T-helper 1 cell (primary cell): Measurements from ENCODE around the gene FADS1.
A peak's percentile ranks its signal among the peaks of the same experiment; 100 is the strongest.

Experiments used
- DNase-seq, 5 donors: peaks; one replicate each; pipeline ENCODE4 v3.0.0-alpha.2; 2012 to 2020

FADS1 gene

DNA sequence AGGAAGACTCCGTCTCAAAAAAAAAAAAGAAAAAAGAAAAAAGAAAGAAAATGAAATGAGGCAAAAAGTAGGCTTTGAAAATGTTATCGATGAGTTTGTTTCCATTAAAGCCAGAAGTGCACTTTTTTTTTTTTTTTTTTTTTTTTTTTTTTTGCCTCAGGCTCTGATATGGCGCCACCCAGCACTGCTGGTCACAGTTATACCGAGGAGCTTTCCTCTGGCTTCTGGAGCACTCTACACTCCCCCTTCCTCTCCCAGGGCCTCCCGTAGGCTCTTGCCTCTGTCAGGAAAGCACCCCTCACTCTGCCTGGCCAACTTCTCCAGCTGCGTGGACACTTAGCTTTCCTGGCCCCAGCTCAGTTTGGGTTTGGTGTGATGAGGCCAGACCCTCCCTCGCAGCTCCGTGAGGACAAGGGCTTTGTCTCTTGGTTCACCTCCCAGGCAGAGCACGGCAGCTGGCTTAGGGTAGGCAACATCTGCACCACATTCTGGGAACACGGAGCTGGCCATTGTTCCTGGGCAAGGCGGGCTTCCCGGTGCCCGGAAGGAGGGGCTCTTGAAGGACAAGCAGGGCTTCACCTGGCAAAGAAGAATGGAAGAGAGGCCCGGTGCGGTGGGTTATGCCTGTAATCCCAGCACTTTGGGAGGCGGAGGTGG lies 28.2 kb upstream of the FADS1 start:
- no peak for DNase-seq

DNA sequence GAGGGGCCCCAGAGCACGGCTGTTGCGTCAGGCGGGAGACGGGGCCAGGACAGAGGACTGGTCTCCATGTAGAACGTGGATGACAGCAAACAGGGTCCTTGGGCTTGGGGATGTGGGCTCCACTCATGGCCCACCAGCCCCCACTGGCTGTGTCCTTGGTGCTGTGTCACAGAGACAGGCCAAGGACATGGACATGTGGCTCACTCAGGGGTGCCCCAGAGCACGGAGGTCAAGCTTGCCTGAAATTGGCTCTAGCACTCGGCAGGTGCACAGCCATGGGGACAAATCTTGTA lies 25.7 kb upstream of the FADS1 start:
- no peak for DNase-seq

DNA sequence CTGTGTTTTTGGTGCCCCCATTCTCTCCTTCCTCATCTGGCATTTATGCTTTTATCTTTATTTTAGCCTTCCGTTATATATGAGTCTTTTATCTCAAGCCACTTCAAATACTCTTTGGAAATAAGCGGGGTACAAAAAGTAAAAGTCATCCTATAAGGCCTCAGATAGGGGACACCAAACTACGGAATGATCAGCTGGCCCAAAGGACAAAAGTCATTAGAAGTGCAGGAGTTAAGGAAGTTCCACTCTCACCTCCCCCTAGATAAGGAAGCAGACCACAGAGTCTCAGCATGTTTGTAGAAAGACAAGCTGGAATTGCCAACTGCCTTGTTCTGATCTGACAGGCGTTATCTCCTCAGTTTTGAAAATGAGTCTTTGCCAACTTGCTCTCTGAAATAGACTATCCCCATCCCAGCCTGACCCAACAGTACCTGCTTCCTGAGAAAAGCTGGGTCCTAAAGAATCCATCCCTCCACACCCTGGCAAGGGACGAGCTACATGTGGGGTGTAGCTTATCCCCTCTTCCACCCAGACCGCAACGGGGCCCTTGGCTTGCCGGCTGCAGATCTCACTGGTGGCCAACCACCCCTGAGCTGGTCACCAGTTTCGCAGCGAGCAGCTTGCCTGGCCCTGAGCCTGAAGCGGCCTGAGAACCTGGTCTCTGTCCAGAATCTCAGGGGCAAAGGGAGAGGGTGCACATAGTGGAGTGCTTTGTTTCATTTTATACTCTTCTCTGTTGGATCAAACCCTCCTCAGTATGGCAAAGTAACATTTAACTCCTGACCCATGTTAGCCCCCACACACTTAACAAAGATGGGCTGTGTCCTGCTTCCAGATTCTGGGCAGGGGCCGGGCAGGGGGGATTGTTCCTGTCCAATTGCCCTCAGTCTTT lies 25.1 kb upstream of the FADS1 start:
- no peak for DNase-seq

DNA sequence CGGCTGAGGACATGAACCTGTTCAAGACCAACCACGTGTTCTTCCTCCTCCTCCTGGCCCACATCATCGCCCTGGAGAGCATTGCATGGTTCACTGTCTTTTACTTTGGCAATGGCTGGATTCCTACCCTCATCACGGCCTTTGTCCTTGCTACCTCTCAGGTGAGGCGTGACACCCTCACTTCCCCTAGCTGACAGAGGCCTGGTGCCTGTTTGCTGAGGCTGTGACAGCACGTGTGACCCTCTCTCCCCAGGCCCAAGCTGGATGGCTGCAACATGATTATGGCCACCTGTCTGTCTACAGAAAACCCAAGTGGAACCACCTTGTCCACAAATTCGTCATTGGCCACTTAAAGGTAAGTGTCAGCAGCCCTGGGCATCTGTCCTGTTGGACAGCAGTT lies 23.6 kb upstream of the FADS1 start:
- DNase-seq, result no peak

DNA sequence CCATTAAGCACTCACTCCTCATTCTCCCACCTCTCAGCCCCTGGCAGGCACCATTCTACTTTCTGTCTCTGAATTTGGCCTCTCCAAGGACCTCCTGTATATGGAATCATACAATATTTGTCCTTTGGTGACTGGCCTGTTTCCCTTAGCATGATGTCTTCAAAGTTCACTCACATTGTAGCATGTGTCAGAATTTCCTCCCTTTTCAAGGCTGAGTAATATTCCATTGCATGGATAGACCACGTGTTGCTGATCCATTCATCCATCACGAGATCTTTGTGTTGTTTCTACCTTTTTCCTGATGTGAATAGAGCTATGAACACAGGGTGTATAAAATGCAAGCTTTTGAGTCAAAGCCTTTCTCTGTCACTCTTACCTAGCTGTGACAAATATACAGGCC lies 22.9 kb upstream of the FADS1 start:
- DNase-seq, result no peak

DNA sequence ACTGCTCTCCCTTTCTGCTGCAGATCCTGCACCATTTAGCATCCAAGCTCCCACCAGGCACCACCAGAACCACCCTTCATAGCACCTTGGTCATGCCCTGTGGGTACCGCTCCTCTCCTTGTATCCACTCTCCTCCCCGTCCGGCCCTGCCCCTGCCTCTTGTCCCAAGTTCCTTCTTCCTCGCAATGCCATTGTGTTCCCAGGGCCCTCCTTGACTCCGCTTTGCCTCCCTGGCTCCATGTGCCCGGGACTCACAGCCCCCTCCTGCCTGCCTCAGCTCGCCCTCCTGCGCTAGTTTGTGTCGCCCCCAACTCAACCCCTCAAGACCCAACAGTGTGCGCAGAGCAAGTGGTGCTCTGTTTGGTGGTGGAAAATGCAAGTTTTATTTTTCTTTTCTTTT lies 22.1 kb upstream of the FADS1 start:
- no peak for DNase-seq

DNA sequence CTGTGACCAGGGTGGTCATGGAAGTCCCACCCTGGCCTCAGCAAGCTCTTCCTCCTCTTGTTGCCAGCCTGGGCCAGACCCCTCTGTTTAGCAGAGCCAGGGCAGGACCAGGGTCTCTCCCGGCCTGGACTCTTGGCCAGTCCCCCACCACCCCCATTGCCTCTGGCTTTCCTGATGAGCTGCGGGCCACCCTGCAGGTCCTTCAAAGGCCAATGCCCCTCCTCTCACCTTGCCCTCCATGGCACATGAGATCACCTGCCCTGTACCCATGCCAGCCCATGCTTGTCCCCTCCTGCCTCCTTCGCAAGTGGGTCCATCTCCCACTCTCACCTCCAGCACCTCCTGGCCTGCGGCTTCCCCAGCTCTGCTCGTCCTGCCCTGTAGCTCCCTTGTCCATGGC lies 21.7 kb upstream of the FADS1 start:
- no peak for DNase-seq

DNA sequence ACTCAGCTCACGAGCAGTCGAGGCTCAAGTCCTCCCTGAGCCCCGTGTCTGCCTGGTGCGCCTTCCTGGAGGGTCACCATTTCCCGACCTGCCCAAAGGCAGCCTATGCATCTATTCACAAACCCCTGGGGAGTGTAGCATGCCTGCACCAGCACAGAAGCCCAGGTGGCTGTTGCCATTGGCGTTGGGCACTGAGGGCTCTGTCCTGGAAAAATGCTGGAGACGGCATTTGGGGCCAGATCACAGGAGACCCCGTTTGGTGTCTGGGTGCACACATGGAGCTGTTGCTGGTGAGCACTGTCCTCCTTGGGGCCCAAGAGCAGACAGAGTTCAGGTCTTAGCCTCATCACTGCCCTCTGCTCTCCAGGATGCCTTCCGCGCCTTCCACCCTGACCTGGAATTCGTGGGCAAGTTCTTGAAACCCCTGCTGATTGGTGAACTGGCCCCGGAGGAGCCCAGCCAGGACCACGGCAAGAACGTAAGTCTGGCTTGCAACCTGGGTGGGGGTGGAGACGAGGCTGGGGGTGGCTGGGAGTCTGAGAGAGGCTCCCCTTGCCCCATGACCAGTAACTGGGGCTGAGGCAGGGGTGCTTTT lies 20.7 kb upstream of the FADS1 start:
- no peak for DNase-seq

DNA sequence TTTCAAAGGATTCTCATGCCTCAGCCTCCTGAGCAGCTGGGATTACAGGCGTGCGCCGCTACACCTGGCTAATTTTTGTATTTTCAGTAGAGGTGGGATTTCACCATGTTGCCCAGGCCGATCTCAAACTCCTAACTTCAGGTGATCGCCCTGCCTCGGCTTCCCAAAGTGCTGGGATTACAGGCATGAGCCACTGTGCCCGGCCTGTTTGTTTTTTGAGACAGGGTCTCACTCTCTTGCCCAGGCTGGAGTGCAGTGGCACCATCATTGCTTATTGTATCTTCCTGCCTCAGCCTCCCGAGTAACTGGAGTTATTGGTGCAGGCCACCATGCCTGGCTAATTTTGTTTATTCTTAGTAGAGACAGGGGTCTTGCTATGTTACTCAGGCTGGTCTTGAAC lies 19.4 kb upstream of the FADS1 start:
- no peak for DNase-seq

DNA sequence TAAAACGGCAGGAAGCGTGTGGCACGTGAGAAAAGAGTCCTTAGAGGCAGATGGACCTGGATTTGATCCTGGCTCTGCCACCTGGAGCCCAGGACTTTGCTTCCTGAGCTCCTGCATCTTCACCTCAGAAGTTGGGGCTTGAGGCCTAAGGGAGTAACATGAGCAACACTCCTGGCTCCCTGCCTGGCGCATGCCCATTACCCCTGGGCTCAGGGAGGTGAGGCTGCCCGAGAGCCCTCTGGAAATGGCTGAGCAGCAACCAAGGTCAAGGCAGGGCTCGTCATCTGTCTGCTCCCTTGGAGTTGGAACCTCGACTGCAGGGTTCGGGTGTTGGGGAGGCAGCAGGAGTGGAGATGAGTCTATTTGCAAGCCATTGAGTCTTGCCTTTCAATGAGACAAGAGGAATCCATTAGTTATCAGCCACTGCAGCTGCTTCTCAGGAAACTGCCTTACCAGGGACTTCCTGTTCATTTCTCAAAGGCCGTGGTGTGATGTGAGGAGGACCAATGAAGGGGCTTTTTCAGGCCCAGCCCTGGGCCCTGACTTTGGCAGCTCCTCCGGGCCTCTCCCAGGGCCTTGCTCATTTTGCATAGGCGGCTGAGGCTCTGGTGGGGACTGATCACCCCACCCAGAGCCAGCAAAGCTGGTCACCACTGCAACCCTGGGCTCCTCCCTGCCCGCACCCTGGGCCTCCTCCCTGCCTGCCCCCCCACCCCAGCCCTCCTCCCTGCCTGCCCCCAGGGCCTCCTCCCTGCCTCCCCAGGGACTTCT lies 17.7 kb upstream of the FADS1 start:
- peak in 1 of 5 donors; percentile 91 for DNase-seq

DNA sequence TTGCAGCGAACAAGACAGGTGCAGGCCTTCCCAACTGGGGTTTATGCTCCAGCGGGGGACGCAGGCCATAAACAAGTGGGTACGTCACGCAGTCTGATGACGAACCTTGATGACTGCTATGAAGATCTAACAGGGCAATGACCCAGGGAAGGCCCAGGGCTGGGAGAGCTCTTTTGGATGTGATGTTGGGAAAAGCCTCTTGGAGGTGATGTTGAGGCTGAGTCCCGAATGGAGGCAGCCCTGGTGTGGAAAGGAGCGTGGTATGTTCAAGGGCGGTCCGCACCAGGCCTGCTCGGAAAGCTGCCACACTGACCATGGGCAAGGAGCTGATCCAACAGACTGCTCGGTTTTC lies 17.1 kb upstream of the FADS1 start:
- no peak for DNase-seq

DNA sequence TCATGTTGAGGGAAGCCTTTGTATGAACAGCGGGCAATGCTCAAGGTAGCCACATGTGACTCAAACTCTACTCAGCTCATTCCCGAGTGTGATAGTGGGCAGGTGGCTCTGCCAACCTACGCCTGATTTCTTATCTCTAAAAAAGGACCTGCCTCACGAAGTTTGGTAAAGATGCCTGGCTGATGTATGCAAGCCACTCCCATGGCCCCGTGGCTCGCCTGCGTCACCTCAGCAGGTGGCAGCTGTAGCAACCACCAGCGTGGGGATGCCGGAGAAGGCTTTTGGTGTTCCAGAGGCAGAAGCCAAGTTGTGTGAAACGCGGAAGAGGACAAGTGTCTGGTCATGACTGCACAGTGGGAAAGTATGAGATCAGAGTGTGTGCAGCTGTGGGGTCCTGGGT lies 16.7 kb upstream of the FADS1 start:
- DNase-seq, result peak in 1 of 5 donors; percentile 26

DNA sequence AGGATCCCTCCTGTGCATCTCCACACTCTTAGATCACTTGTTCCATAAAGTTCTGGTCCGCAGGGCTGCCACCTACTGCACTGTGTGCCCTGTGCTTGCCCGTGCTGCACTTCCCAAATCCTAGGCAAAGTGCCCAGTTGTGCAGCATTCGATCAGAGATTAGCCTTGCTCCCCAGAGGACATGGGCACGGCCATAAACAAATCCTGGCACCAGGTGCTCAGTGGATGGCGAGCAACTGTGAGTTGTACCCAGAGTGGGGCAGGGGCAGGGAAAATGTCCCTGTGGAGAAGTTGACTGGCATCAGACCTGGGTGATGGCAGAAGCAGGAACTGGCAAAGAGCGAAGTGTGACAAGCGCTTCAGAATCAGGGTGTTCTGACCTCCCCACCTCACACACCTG lies 16.0 kb upstream of the FADS1 start:
- DNase-seq, result no peak

DNA sequence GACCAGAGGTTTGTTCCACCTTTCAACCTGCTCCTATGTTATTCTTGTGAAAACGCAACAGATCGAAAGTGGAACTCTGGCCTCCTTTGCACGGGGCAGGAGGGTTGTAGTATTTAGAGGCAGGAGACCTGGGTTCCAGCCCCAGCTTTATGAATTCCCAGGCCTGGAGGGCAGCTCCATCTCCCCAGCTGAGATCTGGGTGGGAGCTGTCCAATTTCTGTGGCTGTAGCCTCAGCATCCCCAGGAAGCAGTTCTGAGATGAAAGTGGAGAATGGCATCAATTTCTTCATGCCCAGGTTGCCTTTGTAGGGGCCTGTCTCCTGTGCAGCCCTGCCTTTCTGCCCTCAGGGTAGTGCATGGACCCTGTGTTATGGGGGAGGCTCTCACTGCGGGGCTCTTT lies 15.4 kb upstream of the FADS1 start:
- no peak for DNase-seq

DNA sequence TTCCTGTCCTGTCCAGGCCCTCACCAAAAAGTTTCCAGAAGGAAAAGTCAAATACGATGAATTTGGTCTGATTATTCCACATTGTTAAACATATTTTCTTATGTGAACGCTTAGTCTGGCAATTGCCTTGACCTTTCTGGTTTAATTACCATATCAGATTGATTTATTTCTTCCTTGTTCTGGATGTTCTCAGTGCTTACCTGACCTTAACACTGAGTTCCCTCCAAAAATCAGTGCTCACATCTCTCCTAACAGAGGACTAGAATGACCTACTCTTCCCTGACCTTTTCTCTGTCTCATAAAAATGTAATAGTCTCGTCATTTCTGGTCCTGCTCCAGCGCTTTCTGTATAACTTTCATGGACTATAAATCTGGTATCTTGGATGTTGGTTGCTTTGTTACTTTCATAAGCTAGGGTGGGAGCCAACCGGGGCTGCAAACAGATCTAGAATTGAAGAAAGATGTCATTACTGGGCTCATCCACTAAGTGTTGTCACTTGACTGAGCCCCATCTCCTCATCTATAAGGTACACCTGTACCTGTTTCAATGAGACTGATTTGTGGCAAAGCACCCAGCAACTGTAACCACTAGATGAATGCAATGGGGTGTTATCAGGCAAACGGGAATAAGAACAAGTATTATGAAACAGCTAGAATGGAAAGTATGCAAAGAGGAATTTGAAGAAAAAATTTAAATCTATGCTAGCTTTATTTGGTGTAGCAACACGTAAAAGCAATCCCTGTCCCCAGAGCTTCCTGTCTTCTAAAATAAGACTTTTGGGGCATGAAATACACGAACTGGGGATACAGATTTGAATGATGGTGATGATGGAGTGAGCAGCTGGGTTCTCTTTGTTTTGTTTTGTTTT lies 13.7 kb upstream of the FADS1 start:
- DNase-seq, result no peak

DNA sequence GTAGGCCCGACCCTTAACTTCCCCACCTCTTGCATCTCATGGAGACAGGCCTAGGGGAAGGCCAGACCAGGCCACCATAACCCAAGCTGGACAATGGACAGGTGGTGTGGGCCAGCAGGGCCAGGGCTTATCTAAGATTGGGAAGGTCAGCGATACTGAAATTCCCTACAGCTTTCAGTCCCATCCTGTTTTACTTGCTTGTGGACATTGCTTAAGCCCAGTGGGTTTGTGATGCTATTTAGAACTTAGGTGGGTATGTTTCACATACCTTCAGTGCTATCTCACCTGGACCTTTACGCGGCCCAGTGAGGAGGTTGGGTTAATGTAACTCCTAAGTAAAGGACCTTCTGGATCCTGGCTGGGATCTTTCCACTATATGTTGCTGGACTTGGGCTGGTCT lies 13.0 kb upstream of the FADS1 start:
- no peak for DNase-seq

DNA sequence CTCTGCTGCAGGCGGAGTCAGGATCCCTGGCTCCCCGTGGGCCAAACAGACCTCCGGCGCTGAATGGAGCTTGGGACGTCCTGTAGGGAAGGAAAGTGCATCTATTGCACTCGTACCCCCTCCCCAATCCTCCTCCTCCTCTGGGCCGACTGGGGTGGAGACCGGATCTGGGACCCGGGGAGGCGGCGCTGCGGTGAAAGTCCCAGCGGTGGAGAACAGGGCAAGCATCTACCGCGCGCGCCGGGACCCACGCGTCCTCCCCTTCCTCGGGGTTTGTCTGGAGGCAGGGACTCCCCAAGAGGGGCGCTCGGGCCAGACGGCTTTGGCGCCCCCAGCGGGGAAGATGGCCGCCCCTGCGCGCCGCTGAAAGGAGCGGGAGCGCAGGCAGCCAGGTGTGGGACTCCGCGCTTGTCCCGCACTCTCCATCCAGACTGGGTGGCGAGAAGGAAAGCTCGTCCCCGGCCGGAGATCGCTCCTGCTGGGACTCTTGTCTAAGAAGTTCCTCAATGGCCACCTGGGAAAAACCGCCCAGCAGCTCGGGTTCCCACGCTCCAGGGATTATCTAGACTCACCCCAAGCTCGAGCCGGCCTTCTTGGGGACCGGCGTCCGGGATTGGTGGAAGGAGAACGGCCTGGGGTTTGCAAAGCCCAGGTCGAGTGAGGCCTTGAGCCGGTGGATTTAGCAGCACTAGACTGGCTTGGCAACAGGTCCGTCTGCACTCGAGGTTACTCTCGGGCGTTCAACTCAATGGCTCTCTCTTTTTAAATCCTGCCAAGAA lies 12.0 kb upstream of the FADS1 start:
- peak in 1 of 5 donors; percentile 64 for DNase-seq

DNA sequence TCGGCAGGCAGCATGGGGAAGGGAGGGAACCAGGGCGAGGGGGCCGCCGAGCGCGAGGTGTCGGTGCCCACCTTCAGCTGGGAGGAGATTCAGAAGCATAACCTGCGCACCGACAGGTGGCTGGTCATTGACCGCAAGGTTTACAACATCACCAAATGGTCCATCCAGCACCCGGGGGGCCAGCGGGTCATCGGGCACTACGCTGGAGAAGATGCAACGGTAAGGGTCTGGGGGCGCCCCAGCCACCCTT lies 11.5 kb upstream of the FADS1 start:
- DNase-seq, result no peak

DNA sequence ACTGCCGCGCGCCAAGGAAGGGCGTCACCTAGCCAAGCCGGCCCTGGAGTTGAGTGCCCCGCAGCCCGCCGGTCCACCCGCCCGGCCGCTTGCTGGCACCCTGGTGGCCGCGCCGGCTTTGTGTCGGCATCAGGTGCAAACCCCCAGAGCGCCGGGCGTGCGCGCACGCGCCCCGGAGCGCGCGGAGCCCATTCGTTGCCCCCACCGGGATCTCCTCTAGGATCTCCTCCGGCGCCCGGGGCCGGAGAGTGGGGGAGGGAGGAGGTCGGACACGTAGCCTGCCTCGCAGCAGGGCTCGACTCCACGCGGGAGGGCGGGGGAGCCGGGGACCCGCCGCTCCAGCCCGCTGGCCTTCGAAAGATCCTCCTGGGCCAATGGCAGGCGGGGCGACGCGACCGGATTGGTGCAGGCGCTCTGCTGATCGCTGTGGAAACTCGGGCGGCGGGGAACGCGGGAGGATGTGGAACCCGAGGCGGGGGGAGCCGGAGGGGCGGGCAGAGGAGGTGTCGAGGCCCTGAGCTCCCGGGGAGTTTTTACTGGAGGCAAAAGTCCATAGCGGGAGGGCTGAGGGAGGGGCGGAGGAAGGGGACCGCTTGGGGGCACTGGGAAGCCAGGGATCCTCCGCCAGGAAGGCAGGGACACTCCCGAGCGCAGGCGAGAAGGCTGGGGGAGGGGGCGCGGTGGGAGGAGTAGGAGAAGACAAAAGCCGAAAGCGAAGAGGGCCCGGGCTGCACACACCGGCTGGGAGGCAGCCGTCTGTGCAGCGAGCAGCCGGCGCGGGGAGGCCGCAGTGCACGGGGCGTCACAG lies 11.0 kb upstream of the FADS1 start, which contains the start of gene FADS2:
Gene FADS2, plus strand, starts transcription at position 730 of the 808 bp plus-strand sequence. CDS start 91 bp downstream, outside the sequence.
- DNase-seq, result peak; percentile 39 to 90 (median 43)

DNA sequence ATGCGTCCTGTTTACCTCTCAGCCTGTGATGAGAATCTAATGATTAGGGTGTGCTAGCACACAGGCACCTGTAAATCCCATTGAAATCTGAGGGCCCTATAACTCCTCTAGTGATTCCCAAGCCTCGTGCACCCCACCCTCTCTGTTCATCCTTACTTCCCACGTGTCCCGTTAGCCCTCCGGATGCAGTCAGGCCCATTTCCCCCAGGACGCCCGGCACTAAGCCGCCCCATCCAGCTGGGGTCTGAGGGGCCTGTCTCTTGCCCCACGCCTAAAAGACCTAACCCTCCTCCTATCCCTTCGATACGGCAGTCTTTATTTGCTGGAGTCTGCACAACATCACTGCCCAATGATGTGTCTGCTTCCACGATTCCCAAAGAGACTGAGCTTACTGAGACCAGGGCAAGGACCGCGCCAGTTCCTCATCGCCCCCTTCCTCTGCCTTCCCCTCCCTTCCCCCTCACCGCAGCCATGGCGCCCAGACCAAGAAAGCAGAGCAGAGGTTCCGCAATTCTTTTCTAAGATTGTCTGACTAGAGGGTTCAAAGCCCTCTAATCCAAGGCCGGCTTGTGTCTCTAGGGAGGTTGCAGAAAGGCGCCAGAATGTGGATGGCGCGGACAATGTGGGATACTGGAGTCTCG lies 10.2 kb upstream of the FADS1 start:
- DNase-seq, result no peak
